Adrenal gland (tissue), 12 donors: ENCODE measurements around the gene LRRC25. TPM values are rescaled to one million over a fixed set of nuclear protein-coding genes. Genes with fewer than 3 reads are reported as not detected.
A peak's percentile ranks its signal among the peaks of the same experiment; 100 is the strongest.

Experiments
- DNase-seq, 7 donors: peaks; one replicate each; pipeline ENCODE4 v3.0.0-alpha.2; 2019 to 2020
- H3K27ac ChIP-seq, 5 donors: fragments of 200-600 bp; sonication (generic) in 4 of 5; 1 replicate in 3 of 5; 2 replicates in 2 of 5; pipeline versions ENCODE4 v1.5.1 to v1.8.0; 2016 to 2020; ENCODE audit warnings: mild to moderate bottlenecking in 1 of 5
- H3K27me3 ChIP-seq: fragments of 200-600 bp; 2 replicates; pipeline ENCODE4 v1.8.0; 2021
- H3K36me3 ChIP-seq, 2 donors: fragments of 200-600 bp; replicated peaks in 1 of 2; 1 replicate in 1 of 2; 2 replicates in 1 of 2; pipeline versions ENCODE4 v1.5.1 to v1.8.0; 2018 to 2022
- H3K4me1 ChIP-seq, 2 donors: fragments of 200-600 bp; replicated peaks in 1 of 2; 1 replicate in 1 of 2; 2 replicates in 1 of 2; pipeline versions ENCODE4 v1.5.1 to v1.8.0; 2018 to 2021
- H3K4me3 ChIP-seq, 4 donors: fragments of 200-600 bp; sonication (generic) in 3 of 4; one replicate each; pipeline ENCODE4 v1.5.1; 2016 to 2018
- H3K9me3 ChIP-seq, 3 donors: fragments of 200-600 bp; sonication (generic) in 1 of 3; replicated peaks in 1 of 3; 1 replicate in 2 of 3; 2 replicates in 1 of 3; pipeline versions ENCODE4 v1.5.1 to v1.8.0; 2016 to 2021
- POLR2A ChIP-seq, 2 donors: fragments of 450-650 bp; IDR thresholded peaks; one replicate each; pipeline ENCODE4 v1.6.1; 2017; ENCODE audit warnings: antibody characterized with exemption in 2 of 2, mild to moderate bottlenecking in 2 of 2, moderate library complexity in 1 of 2
- WGBS, 4 donors: extraction: QIAGEN DNeasy Blood & Tissue Kit in 2 of 4; methylation state at CpG; one replicate each; pipeline versions ENCODE4 v1.1.5 to v1.1.7; 2013 to 2017; 5-methylcytosine and 5-hydroxymethylcytosine counted together
- intact Hi-C, 2 donors: fragments of 100-400 bp; cut with DNase I; formaldehyde crosslinking; loops; one replicate each; pipeline versions ENCODE4 v1.14.1 to v1.15.0; 2022 to 2023
- polyA plus RNA-seq, 3 donors: library from polyadenylated mRNA; stranded (reverse); fragments of 200-250 nt in 2 of 3; fragments of 350-450 nt in 1 of 3; fragmentation: Illumina TruSeq in 1 of 3; extraction: RNeasy Lipid Tissue Mini Kit (QIAGEN cat#74804) in 1 of 3; gene quantifications; one replicate each; pipeline ENCODE4 v1.2.3, GENCODE V29; 2013 to 2014
- total RNA-seq, 9 donors: library from RNA; depleted of rRNA in 4 of 9; stranded (reverse); fragments of >200 nt in 4 of 9; fragments of 120-200 nt in 1 of 9; fragmentation: NEBNext Ultra II Directional in 1 of 9; extraction: Animal tissue kit (Norgen Biotek cat#: 25700) in 1 of 9; gene quantifications; one replicate each; pipeline versions ENCODE4 v1.1.0 to v1.2.4, GENCODE V29; 2013 to 2023
- TF ChIP-seq, protein P1 (sequence below), 6 experiments: fragments of 450-650 bp in 4 of 6; fragments of 200-600 bp in 2 of 6; sonication (generic) in 1 of 6; IDR thresholded peaks; 1 replicate in 5 of 6; 2 replicates in 1 of 6; pipeline versions ENCODE4 v1.5.1 to v1.8.0; 2016 to 2021; ENCODE audit warnings: antibody characterized with exemption in 6 of 6, mild to moderate bottlenecking in 2 of 6, moderate library complexity in 1 of 6
- donor health status: healthy with polysubstance abuse.
- donor health status: Bipolar disorder and iron deficiency.
- donor health status: DM: yes; HTN: yes; CAD: no.
- donor health status: DM: no; HTN: no; CAD: no.
- donor health status: DM: no; HTN: no; CAD: no.
- donor health status: DM: yes; HTN: yes; CAD: no.

The LRRC25 gene
- total and polyA plus RNA-seq, 12 donors: 1.5 to 38.2 (median 17.0) TPM

DNA sequence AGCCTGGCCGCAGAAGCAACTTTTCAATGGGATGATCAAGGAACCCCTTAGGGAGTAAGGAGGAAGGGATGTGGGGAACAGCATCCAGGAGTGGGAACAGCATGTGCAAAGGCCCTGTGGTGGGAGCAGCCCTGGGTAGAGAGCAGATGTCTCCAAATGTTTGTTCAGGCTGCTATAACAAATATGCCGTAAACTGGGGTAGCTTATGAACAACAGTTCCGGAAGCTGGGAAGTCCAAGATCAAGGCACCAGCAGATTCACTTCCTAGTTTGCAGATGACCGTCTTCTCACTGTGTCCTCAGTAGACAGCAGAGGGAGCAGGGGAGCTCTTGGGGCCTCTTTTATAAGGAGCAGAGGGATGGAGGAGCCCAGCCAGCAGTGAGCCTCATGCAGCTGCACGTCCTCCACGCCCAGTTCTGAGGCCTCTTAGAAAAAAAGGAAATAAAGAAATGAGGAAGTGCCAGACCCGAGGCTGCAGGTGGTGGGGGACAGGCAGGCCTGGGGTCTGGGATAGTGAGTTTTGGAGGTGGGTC, 4.2 kb upstream of the LRRC25 start:
- 45 to 59% (median 55%) methylated on average over 7 of the region's 7 CpGs for WGBS, 4 donors
- intact Hi-C loops: loop anchor here in 1 of 2 donors (10.0 kb wide), 1 partner anchor 127 kb away; the partner anchor contains the start of gene IQCN

DNA sequence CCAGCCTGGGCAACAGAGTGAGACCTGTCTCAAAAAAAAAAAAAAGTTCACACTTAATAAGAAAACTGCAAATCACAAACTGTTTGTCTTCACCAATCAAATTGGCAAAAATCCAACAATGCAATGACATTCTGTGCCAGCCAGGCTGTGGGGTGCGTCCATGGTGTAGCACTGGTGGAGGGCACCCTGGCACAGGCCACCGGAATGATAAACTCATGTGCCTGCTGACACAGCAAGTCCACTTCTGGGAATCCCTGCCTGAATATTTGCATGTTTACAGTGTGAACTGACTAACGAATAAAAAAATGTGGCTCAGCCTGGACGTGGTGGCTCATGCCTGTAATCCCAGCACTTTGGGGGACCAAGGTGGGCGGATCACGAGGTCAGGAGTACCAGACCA, 1.6 kb upstream of the LRRC25 start:
- TF ChIP-seq POLR2A (IDR thresholded peaks at IDR 0.05): no peak
- TF ChIP-seq, protein P1, sequence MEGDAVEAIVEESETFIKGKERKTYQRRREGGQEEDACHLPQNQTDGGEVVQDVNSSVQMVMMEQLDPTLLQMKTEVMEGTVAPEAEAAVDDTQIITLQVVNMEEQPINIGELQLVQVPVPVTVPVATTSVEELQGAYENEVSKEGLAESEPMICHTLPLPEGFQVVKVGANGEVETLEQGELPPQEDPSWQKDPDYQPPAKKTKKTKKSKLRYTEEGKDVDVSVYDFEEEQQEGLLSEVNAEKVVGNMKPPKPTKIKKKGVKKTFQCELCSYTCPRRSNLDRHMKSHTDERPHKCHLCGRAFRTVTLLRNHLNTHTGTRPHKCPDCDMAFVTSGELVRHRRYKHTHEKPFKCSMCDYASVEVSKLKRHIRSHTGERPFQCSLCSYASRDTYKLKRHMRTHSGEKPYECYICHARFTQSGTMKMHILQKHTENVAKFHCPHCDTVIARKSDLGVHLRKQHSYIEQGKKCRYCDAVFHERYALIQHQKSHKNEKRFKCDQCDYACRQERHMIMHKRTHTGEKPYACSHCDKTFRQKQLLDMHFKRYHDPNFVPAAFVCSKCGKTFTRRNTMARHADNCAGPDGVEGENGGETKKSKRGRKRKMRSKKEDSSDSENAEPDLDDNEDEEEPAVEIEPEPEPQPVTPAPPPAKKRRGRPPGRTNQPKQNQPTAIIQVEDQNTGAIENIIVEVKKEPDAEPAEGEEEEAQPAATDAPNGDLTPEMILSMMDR (IDR thresholded peaks at IDR 0.05): no peak
- H3K27ac ChIP-seq: peak overlapping the region in 3 of 5 donors; percentile 26 to 57 (median 35)
- peak in 5 of 7 donors; percentile 75 to 85 (median 81) for DNase-seq
- H3K9me3 ChIP-seq: no peaks in the 10 kb centered on the region
- peaks cover 9 to 24% of the 10 kb centered on the region in 2 donors for H3K4me1 ChIP-seq
- H3K36me3 ChIP-seq: no peaks in the 10 kb centered on the region
- H3K4me3 ChIP-seq: no peak overlapping the region
- WGBS, 4 donors: 38 to 42% (median 39%) methylated on average over 6 of the region's 6 CpGs
- intact Hi-C loops: no loop called here
- no peaks in the 10 kb centered on the region for H3K27me3 ChIP-seq

More for the DNA sequence above, 4.2 kb upstream of the LRRC25 start:
- no peak for TF ChIP-seq POLR2A (IDR thresholded peaks at IDR 0.05)
- TF ChIP-seq, protein P1 (IDR thresholded peaks at IDR 0.05): peak in 4 of 6 experiments; percentile 26 to 38 (median 30)
- peak in 6 of 7 donors; percentile 57 to 82 (median 74) for DNase-seq
- Histone ChIP-seq H3K4me3 (no peak overlapping the region), H3K4me1 (peaks cover 7 to 15% of the 10 kb centered on the region in 2 donors), H3K27ac (peak overlapping the region in 1 of 5 donors; percentile 60), H3K36me3 (no peaks in the 10 kb centered on the region), H3K9me3 (no peaks in the 10 kb centered on the region), H3K27me3 (no peaks in the 10 kb centered on the region)

DNA sequence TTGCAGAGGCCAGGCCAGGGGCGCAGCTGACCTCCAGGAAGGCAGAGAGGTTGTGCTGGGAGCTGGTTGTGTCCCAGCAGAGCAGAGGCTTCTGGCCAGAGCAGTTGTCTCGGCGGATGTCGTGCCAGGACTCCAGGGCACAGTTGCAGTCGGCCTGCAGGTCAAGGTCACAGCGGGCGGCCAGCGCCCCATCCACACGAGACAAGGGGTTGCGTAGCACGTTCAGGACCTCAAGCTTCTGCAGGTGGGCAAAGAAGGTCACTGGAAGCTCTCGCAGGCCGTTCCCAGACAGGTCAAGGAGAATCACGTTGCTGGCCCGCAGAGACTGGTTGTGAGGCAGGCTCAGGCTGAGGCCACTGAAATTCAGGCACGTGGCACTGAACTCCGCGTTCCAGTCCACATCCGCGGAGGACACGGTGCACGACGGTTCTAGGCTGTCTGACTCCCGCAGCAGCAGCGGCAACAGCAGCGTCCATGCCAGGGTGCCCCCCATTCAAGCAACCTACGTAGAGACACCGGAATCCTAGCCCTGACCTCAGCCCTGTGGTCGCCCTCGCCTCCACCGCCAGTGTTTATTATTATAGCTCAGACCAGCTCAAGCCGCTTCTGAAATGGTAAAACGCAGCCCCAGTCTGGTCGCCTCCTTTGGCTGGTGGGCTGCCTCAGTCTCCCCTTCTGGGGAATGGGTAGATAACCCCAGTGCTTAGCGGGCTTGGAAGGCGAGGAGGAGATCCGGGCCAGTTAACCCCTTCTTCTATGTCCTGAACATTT, 766 bp downstream of the LRRC25 start:
- Histone ChIP-seq H3K36me3 (no peaks in the 10 kb centered on the region), H3K9me3 (no peaks in the 10 kb centered on the region), H3K27me3 (no peaks in the 10 kb centered on the region), H3K27ac (peak overlapping the region; percentile 2 to 89 (median 59)), H3K4me3 (peak overlapping the region in 1 of 4 donors; percentile 36), H3K4me1 (peaks cover 9 to 24% of the 10 kb centered on the region in 2 donors)
- intact Hi-C loops: no loop called here
- WGBS, 4 donors: 21 to 50% (median 30%) methylated on average over 2 to 37 of the region's 37 CpGs
- TF ChIP-seq, protein P1 (IDR thresholded peaks at IDR 0.05): no peak
- TF ChIP-seq POLR2A (IDR thresholded peaks at IDR 0.05): peak in 1 of 2 donors; percentile 59
- DNase-seq: peak; percentile 55 to 83 (median 81)

DNA sequence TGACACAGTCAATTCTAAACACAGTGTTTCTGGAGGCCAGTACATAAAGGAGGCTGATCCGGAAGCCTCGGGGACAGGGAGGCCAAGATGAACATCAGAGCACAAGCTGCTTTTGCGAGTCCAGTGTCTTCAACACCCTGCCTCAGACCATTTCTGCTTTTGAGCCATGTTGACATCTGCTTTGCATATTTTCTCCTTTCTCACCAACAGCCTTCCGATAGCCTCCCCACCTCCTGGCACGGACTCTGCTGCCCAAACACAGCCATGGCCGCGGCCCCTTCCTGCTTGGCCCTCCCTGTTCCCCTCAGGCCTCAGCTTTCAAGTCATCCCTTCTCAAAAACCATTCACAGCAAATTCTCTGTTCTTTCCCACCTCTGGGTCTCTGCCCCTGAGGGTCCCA, 3.6 kb downstream of the LRRC25 start:
- H3K4me1 ChIP-seq: peaks cover 9 to 17% of the 10 kb centered on the region in 2 donors
- DNase-seq: peak in 1 of 7 donors; percentile 49
- H3K27me3 ChIP-seq: no peaks in the 10 kb centered on the region
- H3K27ac ChIP-seq: peak overlapping the region in 1 of 5 donors; percentile 57
- no peak overlapping the region for H3K4me3 ChIP-seq
- H3K9me3 ChIP-seq: no peaks in the 10 kb centered on the region
- 65 to 82% (median 80%) methylated on average over 7 of the region's 7 CpGs for WGBS, 4 donors
- intact Hi-C loops: no loop called here
- TF ChIP-seq, protein P1 (IDR thresholded peaks at IDR 0.05): no peak
- TF ChIP-seq POLR2A (IDR thresholded peaks at IDR 0.05): no peak
- H3K36me3 ChIP-seq: no peaks in the 10 kb centered on the region
